ENCODE data around the gene UST. TPM values are rescaled to one million over a fixed set of nuclear protein-coding genes. Genes with fewer than 3 reads are reported as not detected.

UST gene
- total and polyA plus RNA-seq, 9 of the 15 experiments (the other 6 are each of a cell fraction or from before 2014, with no cell fraction given): 0.04 to 0.10 TPM; not detected in 7

DNA sequence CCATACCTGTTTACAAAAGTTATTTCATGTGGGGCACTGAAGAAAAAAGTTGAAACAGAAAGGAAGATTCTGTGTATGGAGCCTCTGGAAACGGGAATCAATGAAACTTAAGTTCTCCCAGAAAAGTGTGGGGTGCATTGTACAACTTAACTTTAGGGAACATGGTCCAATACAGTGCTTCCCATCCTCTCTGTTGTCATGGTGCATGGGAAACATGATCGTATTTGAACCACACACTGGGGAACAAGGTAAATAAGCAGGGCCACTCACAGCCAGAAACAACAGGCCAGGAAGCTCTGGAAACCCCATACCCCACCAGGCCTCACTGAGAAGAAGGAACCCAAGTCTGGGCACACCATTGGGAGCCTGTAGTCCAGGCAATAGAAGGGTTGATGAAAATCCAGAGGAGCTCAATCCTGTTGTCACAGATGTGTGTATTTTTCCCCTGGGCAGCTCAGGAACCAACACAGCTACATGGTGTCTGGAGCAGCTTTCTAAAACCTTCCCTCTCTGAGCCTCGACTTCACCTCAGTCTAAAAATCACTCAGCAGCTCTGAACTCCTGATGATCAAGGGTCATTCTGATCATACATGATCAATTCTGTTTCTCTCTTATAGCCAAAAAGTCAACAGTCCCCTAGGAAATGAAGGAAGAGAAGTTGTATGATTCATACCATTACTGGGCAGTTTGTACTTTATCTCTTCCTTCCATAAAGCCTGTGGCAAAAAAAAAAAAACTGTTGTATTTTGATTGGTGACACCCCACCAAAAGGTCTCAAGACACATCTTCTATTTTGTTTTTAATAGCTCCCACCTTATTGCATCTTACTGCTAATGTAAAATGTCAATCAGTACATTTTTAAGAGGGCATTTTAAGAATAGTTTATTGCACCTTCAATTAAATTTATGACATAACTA lies 372.2 kb downstream of the UST start (continued):
- TF ChIP-seq RFX1 (IDR thresholded peaks at IDR 0.05) (peak; percentile 55), CREB3 (tag; conservative IDR thresholded peaks at IDR 0.05; ENCODE audit: low read depth) (0 out of 2 replicates have a peak, but pooled peaks have one; percentile 36), POLR2AphosphoS5 (IDR thresholded peaks at IDR 0.05; ENCODE audit: control insufficient read depth, insufficient read depth, low read depth, low read length) (0 out of 2 replicates have a peak, but pooled peaks have one; percentile 35), DDX20 (tag; IDR thresholded peaks at IDR 0.05; ENCODE audit: low read depth) (no peak), ZNF592 (IDR thresholded peaks at IDR 0.05) (peak; percentile 69), PRMT5 (CRISPR knock-in tag; IDR thresholded peaks at IDR 0.05) (no peak), ZNF347 (CRISPR knock-in tag; IDR thresholded peaks at IDR 0.05; ENCODE audit: low read depth) (no peak), TAF7 (tag; IDR thresholded peaks at IDR 0.05) (no peak), ZNF395 (CRISPR knock-in tag; IDR thresholded peaks at IDR 0.05) (peak; percentile 90), IRF9 (tag; IDR thresholded peaks at IDR 0.05) (peak; percentile 14; the same call in 1 of the 2 replicates), PHF8 (IDR thresholded peaks at IDR 0.05; ENCODE audit: borderline replicate concordance, low read length) (no peak), MAZ (CRISPR knock-in tag; conservative IDR thresholded peaks at IDR 0.05 in 1 of 2, IDR thresholded peaks at IDR 0.05 in 1 of 2) (peak in 1 of 2 experiments; percentile 7; a peak in 1 of 4 replicates), U2AF2 (optimal IDR thresholded peaks at IDR 0.05; ENCODE audit: low read depth, low read length) (no peak), MTA2 (IDR thresholded peaks at IDR 0.05; ENCODE audit: low read depth) (peak; percentile 82), CHD4 (IDR thresholded peaks at IDR 0.05; ENCODE audit: insufficient read depth, insufficient replicate concordance, low read depth, low read length, poor library complexity, severe bottlenecking) (peak; percentile 26)
- TF ChIP-seq, protein P1, sequence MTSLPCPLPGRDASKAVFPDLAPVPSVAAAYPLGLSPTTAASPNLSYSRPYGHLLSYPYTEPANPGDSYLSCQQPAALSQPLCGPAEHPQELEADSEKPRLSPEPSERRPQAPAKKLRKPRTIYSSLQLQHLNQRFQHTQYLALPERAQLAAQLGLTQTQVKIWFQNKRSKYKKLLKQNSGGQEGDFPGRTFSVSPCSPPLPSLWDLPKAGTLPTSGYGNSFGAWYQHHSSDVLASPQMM (CRISPR knock-in tag; IDR thresholded peaks at IDR 0.05): no peak
